Karpas-422 (cell line): ENCODE data around the gene BTBD7. TPM values are rescaled to one million over a fixed set of nuclear protein-coding genes. Genes with fewer than 3 reads are reported as not detected.

Experiments
- DNase-seq: peaks from one replicate; pipeline ENCODE4 v3.0.0-alpha.2; 2015
- H2AFZ ChIP-seq: fragments of 200-600 bp; sonication (generic); 2 replicates; pipeline ENCODE4 v1.6.1; 2014; ENCODE audit warnings: antibody characterized with exemption, low read length, mixed read lengths
- H3K27ac ChIP-seq: fragments of 200-600 bp; sonication (generic); 2 replicates; pipeline ENCODE4 v1.5.1; 2014; ENCODE audit warnings: mild to moderate bottlenecking, low read length, moderate library complexity
- H3K27me3 ChIP-seq: fragments of 200-600 bp; sonication (generic); 2 replicates; pipeline ENCODE4 v1.6.1; 2014; ENCODE audit warnings: low read length, mixed read lengths
- H3K36me3 ChIP-seq: fragments of 200-600 bp; sonication (generic); 2 replicates; pipeline ENCODE4 v1.6.1; 2014; ENCODE audit warnings: low read length, mixed read lengths; ENCODE audit not compliant: insufficient read depth
- H3K4me1 ChIP-seq: fragments of 200-600 bp; sonication (generic); 2 replicates; pipeline ENCODE4 v1.6.1; 2014; ENCODE audit warnings: mild to moderate bottlenecking, low read length, mixed read lengths
- H3K4me2 ChIP-seq: fragments of 200-600 bp; sonication (generic); 2 replicates; pipeline ENCODE4 v1.6.1; 2014; ENCODE audit warnings: low read length, low read depth, mild to moderate bottlenecking; ENCODE audit not compliant: poor library complexity, severe bottlenecking
- H3K4me3 ChIP-seq: fragments of 200-600 bp; sonication (generic); 2 replicates; pipeline ENCODE4 v1.5.1; 2014; ENCODE audit warnings: mild to moderate bottlenecking, antibody characterized with exemption, low read length, mixed read lengths
- H3K79me2 ChIP-seq: fragments of 200-600 bp; sonication (generic); 2 replicates; pipeline ENCODE4 v1.6.1; 2014; ENCODE audit warnings: mild to moderate bottlenecking, low read length, mixed read lengths
- H3K9ac ChIP-seq: fragments of 200-600 bp; sonication (generic); 2 replicates; pipeline ENCODE4 v1.6.0; 2014; ENCODE audit warnings: low read length
- H3K9me2 ChIP-seq: fragments of 200-600 bp; sonication (generic), shearing (Covaris generic); replicated peaks from 2 replicates; pipeline ENCODE4 v1.6.0; 2014; ENCODE audit warnings: mild to moderate bottlenecking, low read length, moderate library complexity; ENCODE audit not compliant: insufficient read depth
- H3K9me3 ChIP-seq: fragments of 300-700, 200-600 bp; sonication (generic); 2 replicates; pipeline ENCODE4 v1.6.1; 2014; ENCODE audit warnings: low read length, mixed read lengths
- H4K20me1 ChIP-seq: fragments of 200-600 bp; sonication (generic); 2 replicates; pipeline ENCODE4 v1.6.1; 2014; ENCODE audit warnings: mild to moderate bottlenecking, antibody characterized with exemption, low read length, low read depth; ENCODE audit not compliant: insufficient read depth
- total RNA-seq: library from RNA; depleted of rRNA; stranded (reverse); fragments of >200 nt; shearing (Covaris generic); gene quantifications from 2 replicates; pipeline ENCODE4 v1.2.3, GENCODE V29; 2014; ENCODE audit warnings: low replicate concordance

BTBD7 gene
- total RNA-seq, 1 experiment from 2014 or later, result 27.4 TPM

DNA sequence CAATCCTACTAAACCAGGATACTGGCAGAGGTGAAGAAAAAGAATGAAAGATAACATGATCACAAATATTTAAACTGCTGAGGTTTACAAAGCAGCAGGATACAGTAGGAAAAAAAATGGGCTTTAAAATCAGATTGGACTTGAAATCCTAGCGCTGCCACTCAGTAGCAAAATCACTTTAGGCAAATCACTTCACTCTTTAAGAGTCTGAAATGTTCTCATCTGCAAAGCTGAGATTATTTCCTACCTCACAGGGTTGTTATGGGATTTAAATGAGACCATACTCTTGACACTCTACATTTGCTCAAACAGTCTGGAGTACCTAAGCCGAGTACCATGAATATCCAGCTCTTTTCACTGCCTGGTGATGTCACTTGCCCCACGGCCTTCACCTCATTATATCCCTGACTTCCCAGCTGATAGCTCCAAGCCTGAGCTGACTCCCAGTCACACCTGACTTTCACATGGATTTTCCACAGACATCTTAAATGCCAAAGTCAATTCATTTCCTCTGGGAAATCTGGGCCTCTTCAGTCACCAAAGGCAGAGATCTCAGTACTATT, 65.6 kb downstream of the BTBD7 start:
- H3K79me2 ChIP-seq, result peaks cover 85% of the 10 kb centered on the region
- no peaks in the 10 kb centered on the region for H3K9me3 ChIP-seq
- H3K9ac ChIP-seq, result no peak overlapping the region
- no peaks in the 10 kb centered on the region for H3K27me3 ChIP-seq
- no peak overlapping the region for H2AFZ ChIP-seq
- no peaks in the 10 kb centered on the region for H3K4me1 ChIP-seq
- H3K9me2 ChIP-seq, result no peaks in the 10 kb centered on the region
- H3K4me3 ChIP-seq, result no peak overlapping the region
- no peak overlapping the region for H3K27ac ChIP-seq
- no peak overlapping the region for H3K4me2 ChIP-seq
- DNase-seq, result no peak
- H3K36me3 ChIP-seq, result peaks cover 17% of the 10 kb centered on the region; the same call in 1 of the 2 replicates
- no peaks in the 10 kb centered on the region for H4K20me1 ChIP-seq

DNA sequence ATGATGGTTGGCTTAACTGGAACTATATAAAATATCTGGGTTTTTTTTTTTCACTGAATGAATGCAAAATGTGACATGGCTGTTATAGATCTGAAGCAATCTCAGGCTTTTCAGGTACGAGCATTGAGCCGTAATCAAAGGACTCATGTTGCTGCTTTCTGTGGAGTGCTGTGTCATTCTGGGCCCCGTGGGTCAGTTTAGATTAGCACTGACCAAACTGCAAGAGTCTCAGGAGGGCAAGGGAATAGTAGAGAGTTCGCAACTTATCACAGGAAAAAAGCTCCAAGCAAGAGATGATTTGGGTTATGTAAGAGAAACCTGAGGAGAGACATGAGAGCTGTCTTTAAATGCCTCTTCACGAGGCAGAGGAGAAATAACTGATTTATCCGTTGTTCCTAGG, 66.7 kb downstream of the BTBD7 start:
- H3K27me3 ChIP-seq, result no peaks in the 10 kb centered on the region
- H3K9ac ChIP-seq, result no peak overlapping the region
- no peak overlapping the region for H3K27ac ChIP-seq
- DNase-seq, result no peak
- no peak overlapping the region for H2AFZ ChIP-seq
- H3K9me3 ChIP-seq, result no peaks in the 10 kb centered on the region
- H3K9me2 ChIP-seq, result no peaks in the 10 kb centered on the region
- no peak overlapping the region for H3K4me2 ChIP-seq
- H4K20me1 ChIP-seq, result no peaks in the 10 kb centered on the region
- H3K4me1 ChIP-seq, result no peaks in the 10 kb centered on the region
- H3K4me3 ChIP-seq, result no peak overlapping the region
- H3K79me2 ChIP-seq, result peaks cover 79% of the 10 kb centered on the region
- peaks cover 17% of the 10 kb centered on the region; the same call in 1 of the 2 replicates for H3K36me3 ChIP-seq

DNA sequence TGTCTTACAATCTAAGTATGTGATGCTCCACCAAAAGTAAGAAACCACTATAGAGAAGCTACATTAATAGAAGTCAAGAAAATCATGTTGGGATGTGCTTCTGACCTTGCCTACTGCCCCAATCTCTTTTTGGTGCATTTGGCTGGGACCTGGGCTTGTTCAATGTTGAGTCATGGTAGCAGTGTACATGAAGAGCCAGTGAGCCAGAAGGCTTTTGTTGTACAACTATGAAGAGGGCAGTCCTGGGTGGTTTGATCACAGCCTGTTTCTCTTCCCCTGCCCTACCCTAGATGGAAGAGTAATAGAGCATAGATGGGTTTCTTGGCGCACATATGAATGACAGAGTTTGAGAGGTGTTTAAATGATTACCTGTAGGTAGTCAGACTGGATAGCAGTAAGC, 69.4 kb downstream of the BTBD7 start:
- Histone ChIP-seq H3K27me3 (no peaks in the 10 kb centered on the region), H3K4me3 (no peak overlapping the region), H3K9me2 (no peaks in the 10 kb centered on the region), H2AFZ (no peak overlapping the region), H3K4me2 (no peak overlapping the region), H4K20me1 (no peaks in the 10 kb centered on the region), H3K4me1 (no peaks in the 10 kb centered on the region), H3K79me2 (peaks cover 65% of the 10 kb centered on the region), H3K9ac (no peak overlapping the region), H3K36me3 (peaks cover 17% of the 10 kb centered on the region; the same call in 1 of the 2 replicates), H3K27ac (no peak overlapping the region), H3K9me3 (no peaks in the 10 kb centered on the region)
- DNase-seq, result no peak

DNA sequence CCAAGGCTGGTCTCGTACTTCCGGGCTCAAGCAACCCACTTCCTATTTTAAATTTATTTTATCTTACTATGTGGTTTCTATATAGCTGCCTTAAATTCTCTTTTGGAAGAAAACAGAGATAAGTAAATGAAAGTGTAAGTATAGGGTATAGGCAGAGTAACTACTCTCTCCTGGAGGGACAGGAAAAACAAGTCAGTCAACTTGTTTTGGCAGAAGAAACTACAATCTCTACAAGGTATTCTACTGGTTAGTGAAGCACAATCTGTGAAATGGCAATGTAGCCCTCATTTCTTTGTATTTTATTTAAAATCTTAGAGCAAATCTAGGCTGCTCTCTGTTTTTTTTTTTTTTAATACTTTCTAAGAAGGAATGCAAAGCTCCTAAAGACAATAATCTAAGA, 70.4 kb downstream of the BTBD7 start:
- H4K20me1 ChIP-seq, result no peaks in the 10 kb centered on the region
- no peak overlapping the region for H3K9ac ChIP-seq
- no peak overlapping the region for H2AFZ ChIP-seq
- H3K4me1 ChIP-seq, result no peaks in the 10 kb centered on the region
- no peak overlapping the region for H3K4me2 ChIP-seq
- no peak for DNase-seq
- H3K9me2 ChIP-seq, result no peaks in the 10 kb centered on the region
- H3K36me3 ChIP-seq, result peaks cover 17% of the 10 kb centered on the region; the same call in 1 of the 2 replicates
- H3K79me2 ChIP-seq, result peaks cover 56% of the 10 kb centered on the region
- no peak overlapping the region for H3K4me3 ChIP-seq
- H3K27me3 ChIP-seq, result no peaks in the 10 kb centered on the region
- H3K27ac ChIP-seq, result no peak overlapping the region
- no peaks in the 10 kb centered on the region for H3K9me3 ChIP-seq

DNA sequence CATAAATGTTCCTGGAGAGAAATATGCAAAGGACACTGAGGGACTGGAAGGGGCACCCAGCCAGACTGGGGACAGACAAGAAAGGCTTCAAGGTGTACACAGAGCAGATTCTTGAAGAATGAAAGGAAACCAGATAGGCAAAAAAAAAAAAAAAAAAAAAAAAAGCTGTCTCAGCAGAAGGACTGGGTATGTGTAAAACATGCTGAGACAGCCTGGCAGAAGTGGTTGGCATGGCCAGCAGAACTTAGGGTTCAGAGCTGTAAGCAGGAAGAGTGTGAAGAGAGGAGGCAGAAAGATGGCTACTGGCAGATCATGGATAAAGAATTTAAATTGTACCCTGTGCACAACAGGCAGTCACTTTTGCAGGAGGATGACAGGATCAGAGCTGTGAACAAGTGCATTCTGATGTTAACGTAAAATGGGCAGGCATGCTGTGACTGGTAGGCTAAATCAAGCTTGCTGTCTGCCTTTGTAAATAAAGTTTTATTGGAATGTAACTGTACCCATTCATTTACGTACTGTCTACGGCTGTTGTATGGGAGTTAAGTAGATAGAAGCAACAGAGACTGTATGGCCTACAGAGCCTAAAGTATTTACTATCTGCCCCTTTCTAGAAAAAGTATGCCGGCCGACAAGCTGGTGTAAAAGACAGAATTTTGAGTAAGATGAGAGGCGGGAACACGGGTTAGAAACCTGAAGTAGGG, 83.6 kb downstream of the BTBD7 start:
- Histone ChIP-seq H3K27ac (no peak overlapping the region), H4K20me1 (no peaks in the 10 kb centered on the region), H3K9me3 (no peaks in the 10 kb centered on the region), H3K27me3 (no peaks in the 10 kb centered on the region), H3K4me1 (no peaks in the 10 kb centered on the region), H3K9me2 (no peaks in the 10 kb centered on the region), H3K9ac (no peak overlapping the region), H3K36me3 (peaks cover 27% of the 10 kb centered on the region), H3K79me2 (peaks cover 3% of the 10 kb centered on the region; the same call in 1 of the 2 replicates), H3K4me2 (no peak overlapping the region), H3K4me3 (no peak overlapping the region), H2AFZ (no peak overlapping the region)
- DNase-seq, result no peak

DNA sequence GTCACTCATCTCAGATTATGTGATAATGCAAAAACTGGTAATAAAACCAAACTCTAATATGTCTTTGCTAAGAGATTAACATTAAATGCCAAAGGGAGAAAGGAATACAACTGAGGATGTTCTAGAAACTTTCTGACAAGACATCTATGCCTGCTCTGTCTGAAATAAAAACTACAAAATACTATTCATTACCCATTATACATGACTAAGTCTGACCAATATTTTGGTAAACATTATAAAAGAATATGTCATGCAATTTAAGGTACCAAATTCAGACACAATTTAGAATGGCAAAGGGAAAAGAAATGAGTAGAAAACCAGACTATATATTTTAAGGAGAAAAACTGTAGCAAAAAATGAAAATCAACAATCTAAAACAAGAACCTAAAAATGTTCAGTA, 86.3 kb downstream of the BTBD7 start:
- no peaks in the 10 kb centered on the region for H3K79me2 ChIP-seq
- H4K20me1 ChIP-seq, result no peaks in the 10 kb centered on the region
- no peaks in the 10 kb centered on the region for H3K9me3 ChIP-seq
- H3K9me2 ChIP-seq, result no peaks in the 10 kb centered on the region
- H3K4me3 ChIP-seq, result no peak overlapping the region
- no peaks in the 10 kb centered on the region for H3K27me3 ChIP-seq
- no peaks in the 10 kb centered on the region for H3K4me1 ChIP-seq
- no peak overlapping the region for H3K27ac ChIP-seq
- H2AFZ ChIP-seq, result no peak overlapping the region
- no peak overlapping the region for H3K4me2 ChIP-seq
- H3K36me3 ChIP-seq, result peaks cover 28% of the 10 kb centered on the region
- H3K9ac ChIP-seq, result no peak overlapping the region
- DNase-seq, result no peak

DNA sequence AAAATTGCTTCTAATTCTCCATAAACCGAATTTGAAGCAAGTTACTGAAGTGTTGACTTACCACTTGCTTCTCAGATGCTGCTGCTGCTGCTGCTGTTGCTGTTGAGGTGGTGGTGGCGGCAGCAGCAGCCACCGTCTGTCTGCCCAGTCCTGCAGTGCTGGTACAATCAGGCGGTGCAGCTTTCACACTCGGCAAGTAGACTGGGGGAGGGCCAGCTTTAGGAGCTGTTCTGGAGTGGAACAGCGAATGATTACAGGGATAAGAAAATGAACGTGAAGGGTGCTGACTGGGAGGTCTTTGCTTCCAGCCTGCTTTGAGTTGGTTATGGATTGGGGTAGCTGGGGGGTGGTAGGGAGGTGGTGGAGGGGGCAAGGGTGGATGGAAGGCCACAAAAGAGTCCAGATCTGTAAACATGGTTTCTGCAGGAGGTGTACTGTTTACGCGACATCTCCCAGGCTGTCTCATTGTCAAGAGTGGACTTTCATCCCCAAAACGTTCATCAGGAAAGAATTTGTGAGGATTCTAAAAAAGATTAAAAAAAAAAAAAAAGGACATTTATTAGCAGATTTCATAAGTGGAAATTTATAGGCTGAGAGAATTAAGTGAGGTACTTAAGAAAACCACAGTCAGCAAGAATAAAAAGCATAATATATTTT, 86.9 kb downstream of the BTBD7 start:
- no peak for DNase-seq
- Histone ChIP-seq H4K20me1 (no peaks in the 10 kb centered on the region), H3K9me3 (no peaks in the 10 kb centered on the region), H3K4me1 (no peaks in the 10 kb centered on the region), H3K9me2 (no peaks in the 10 kb centered on the region), H3K79me2 (no peaks in the 10 kb centered on the region), H3K9ac (no peak overlapping the region), H3K4me2 (no peak overlapping the region), H3K27ac (no peak overlapping the region), H3K36me3 (peaks cover 28% of the 10 kb centered on the region), H3K27me3 (no peaks in the 10 kb centered on the region), H3K4me3 (no peak overlapping the region), H2AFZ (no peak overlapping the region)

DNA sequence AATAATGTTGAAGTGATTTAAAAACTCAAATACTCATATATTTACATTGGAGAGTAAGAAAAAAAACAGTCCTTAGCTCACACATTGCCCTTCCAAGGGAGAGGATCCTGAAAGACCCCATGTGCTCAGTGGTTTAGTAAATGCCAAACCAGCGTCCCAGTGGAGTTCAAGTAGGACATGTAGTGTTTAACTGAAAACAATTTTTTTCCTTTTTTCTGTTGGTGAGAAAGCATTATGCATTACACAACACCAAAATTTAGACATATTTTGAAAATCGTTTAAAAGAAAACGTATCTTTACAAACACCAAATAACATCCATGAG, 92.2 kb downstream of the BTBD7 start:
- no peak overlapping the region for H3K4me2 ChIP-seq
- no peak overlapping the region for H3K9ac ChIP-seq

More for the DNA sequence above, 92.2 kb downstream of the BTBD7 start:
- no peak overlapping the region for H2AFZ ChIP-seq
- no peak overlapping the region for H3K4me3 ChIP-seq
- no peak for DNase-seq
- H3K27me3 ChIP-seq, result no peaks in the 10 kb centered on the region
- H3K4me1 ChIP-seq, result no peaks in the 10 kb centered on the region
- H3K79me2 ChIP-seq, result no peaks in the 10 kb centered on the region
- no peak overlapping the region for H3K27ac ChIP-seq
- no peaks in the 10 kb centered on the region for H3K9me3 ChIP-seq
- H4K20me1 ChIP-seq, result no peaks in the 10 kb centered on the region
- peaks cover 22% of the 10 kb centered on the region for H3K36me3 ChIP-seq
- no peaks in the 10 kb centered on the region for H3K9me2 ChIP-seq
